ENCODE data around the gene SPTBN1. TPM values are rescaled to one million over a fixed set of nuclear protein-coding genes. Genes with fewer than 3 reads are reported as not detected.
A peak's percentile ranks its signal among the peaks of the same experiment; 100 is the strongest.

SPTBN1 gene
- total and polyA plus RNA-seq, 2 of the 13 experiments (the other 11 are each of a cell fraction or from before 2014, with no cell fraction given): 123 to 299 TPM

GRCh38 chr2:54667266-54667639, 211.1 kb downstream of the SPTBN1 start:
- Histone ChIP-seq H2AFZ (ENCODE audit: low read length) (no peak overlapping the region), H3K36me3 (replicated peaks in 1 of 2; ENCODE audit: control insufficient read depth in 1 of 2, insufficient read depth in 2 of 2, low read length in 2 of 2) (peaks cover 25 to 75% of the 10 kb centered on the region in 2 experiments), H3K27me3 (ENCODE audit: control insufficient read depth in 1 of 2, insufficient read depth in 2 of 2, low read length in 2 of 2) (no peaks in the 10 kb centered on the region), H4K20me1 (ENCODE audit: insufficient read depth, low read length) (0 out of 2 replicates have a peak, but pooled peaks cover 7% of the 10 kb centered on the region), H3K9me3 (ENCODE audit: low read length) (no peaks in the 10 kb centered on the region), H3K4me2 (ENCODE audit: low read depth, low read length) (peak overlapping the region; percentile 52; the same call in 1 of the 2 replicates), H3K79me2 (ENCODE audit: insufficient read depth, low read length) (no peaks in the 10 kb centered on the region), H3K9ac (ENCODE audit: insufficient read depth, low read depth, low read length) (no peak overlapping the region), H3K27ac (ENCODE audit: extremely low read length, insufficient read depth, low read length) (peak overlapping the region; percentile 86), H3K4me3 (replicated peaks in 1 of 3; ENCODE audit: insufficient read depth in 1 of 3, low read depth in 2 of 3, low read length in 3 of 3) (no peak overlapping the region), H3K4me1 (ENCODE audit: insufficient read depth, low read length) (peaks cover 100% of the 10 kb centered on the region)
- in situ Hi-C loops (cut with HindIII; ENCODE audit: extremely low pct_ligation_motif_present, low pct_unique_long_range_greater_than_20kb): no loop called here
- BruUV-seq (replicated peaks): no TSS peak
- FAIRE-seq: no peak
- ChIA-PET CTCF (ENCODE audit: low intra/inter-chr PET ratio, low total read pairs) (no interaction called here), POLR2A (interaction anchor here (1.2 to 2.3 kb wide), 8 partner anchors 10 to 135 kb away, joined by 3 to 7 read pairs (median 5); no protein-coding TSS in a partner anchor)
- 94% methylated on average over 4 of the region's 4 CpGs for WGBS (ENCODE audit: low lambda C conversion rate)
- DNase-seq (ENCODE audit: low spot score): no peak
- intact Hi-C loops (cut with micrococcal nuclease; ENCODE audit: unreplicated experiment): loop anchor here (5.0 kb wide), 1 partner anchor 170 kb away; no protein-coding TSS in a partner anchor
- peak; percentile 9 for ATAC-seq
- TF ChIP-seq PHF8 (CRISPR knock-in tag; IDR thresholded peaks at IDR 0.05) (0 out of 2 replicates have a peak, but pooled peaks have one; percentile 6), ZNF547 (CRISPR knock-in tag; IDR thresholded peaks at IDR 0.05) (peak; percentile 66; the same call in 1 of the 2 replicates), GMEB1 (CRISPR knock-in tag; IDR thresholded peaks at IDR 0.05; ENCODE audit: borderline replicate concordance) (0 out of 2 replicates have a peak, but pooled peaks have one; percentile 8), ZBTB34 (CRISPR knock-in tag; IDR thresholded peaks at IDR 0.05) (no peak), FOXO4 (CRISPR knock-in tag; conservative IDR thresholded peaks at IDR 0.05) (0 out of 2 replicates have a peak, but pooled peaks have one; percentile 31), PRDM4 (CRISPR knock-in tag; IDR thresholded peaks at IDR 0.05; ENCODE audit: borderline replicate concordance) (no peak), ZNF598 (CRISPR knock-in tag; IDR thresholded peaks at IDR 0.05; ENCODE audit: borderline replicate concordance) (0 out of 2 replicates have a peak, but pooled peaks have one; percentile 2), SMYD3 (CRISPR knock-in tag; IDR thresholded peaks at IDR 0.05) (no peak), ARID2 (CRISPR knock-in tag; IDR thresholded peaks at IDR 0.05; ENCODE audit: borderline replicate concordance) (no peak), ZBTB7B (CRISPR knock-in tag; IDR thresholded peaks at IDR 0.05) (peak; percentile 7; the same call in 1 of the 2 replicates), KAT8 (CRISPR knock-in tag; IDR thresholded peaks at IDR 0.05) (0 out of 2 replicates have a peak, but pooled peaks have one; percentile 3), ZNF335 (CRISPR knock-in tag; IDR thresholded peaks at IDR 0.05) (0 out of 2 replicates have a peak, but pooled peaks have one; percentile 5), ZBTB38 (CRISPR knock-in tag; IDR thresholded peaks at IDR 0.05) (no peak)
